GM12878 (cell line): Measurements from ENCODE around the gene PCDHGA2. TPM values are rescaled to one million over a fixed set of nuclear protein-coding genes. Genes with fewer than 3 reads are reported as not detected.

Source experiments
- ATAC-seq: fragments of 200-7000 bp; cut with Tn5 transposase; 3 replicates; pipeline ENCODE4 v1.9.1; 2020; ENCODE audit warnings: mild to moderate bottlenecking, moderate library complexity
- BruUV-seq: library from RNA; stranded (reverse); fragments of 400-500 nt; replicated peaks from 2 replicates; lab custom pipeline; 2021; lab: Mats Ljungman, UMichigan
- CTCF ChIA-PET: fragments of 300-600 bp; sonication (Branson Sonifier 250); formaldehyde crosslinking; extraction: SDS; loops from one replicate; lab custom pipeline; 2021; ENCODE audit warnings: inconsistent platforms; lab: Yijun Ruan, JAX
- POLR2A ChIA-PET: fragments of 350-600 bp; formaldehyde crosslinking; extraction: SDS; loops from one replicate; lab custom pipeline; 2021; ENCODE audit warnings: inconsistent platforms; lab: Charles Lee
- RAD21 ChIA-PET: fragments of 300-600 bp; sonication (Branson Sonifier 250); formaldehyde crosslinking; loops from one replicate; lab custom pipeline; 2023; ENCODE audit warnings: antibody characterized with exemption; ENCODE audit not compliant: unreplicated experiment; lab: Charles Lee
- SMC1A ChIA-PET: fragments of 300-600 bp; sonication (Branson Sonifier 250); formaldehyde crosslinking; loops from one replicate; lab custom pipeline; 2023; ENCODE audit not compliant: unreplicated experiment, uncharacterized antibody; lab: Charles Lee
- DNase-seq: peaks from one replicate; pipeline ENCODE4 v3.0.0-alpha.2; 2011; ENCODE audit warnings: low read depth, low spot score
- FAIRE-seq: peaks from 3 replicates; lab custom pipeline; 2011; peaks lifted over from hg19 to GRCh38; lab: Jason Lieb, UNC
- H2AFZ ChIP-seq: 2 replicates; pipeline ENCODE4 v1.6.0; 2011; ENCODE audit warnings: low read depth, low read length, control low read depth; ENCODE audit not compliant: control insufficient read depth
- H3K27ac ChIP-seq: 2 replicates; pipeline ENCODE4 v1.5.1; 2011; ENCODE audit warnings: control low read depth; ENCODE audit not compliant: control insufficient read depth, insufficient read depth
- H3K27me3 ChIP-seq, 2 experiments: replicated peaks in 1 of 2; 2 replicates each; pipeline versions ENCODE4 v1.6.0 to v1.6.1; 2011; ENCODE audit warnings: low read length in 1 of 2; ENCODE audit not compliant: control insufficient read depth in 2 of 2, insufficient read depth in 2 of 2
- H3K36me3 ChIP-seq, 2 experiments: 2 replicates each; pipeline ENCODE4 v1.5.1; 2011; ENCODE audit warnings: low read length in 1 of 2; ENCODE audit not compliant: control insufficient read depth in 2 of 2, insufficient read depth in 2 of 2
- H3K4me1 ChIP-seq: 2 replicates; pipeline ENCODE4 v1.6.1; 2011; ENCODE audit warnings: mild to moderate bottlenecking, low read length, moderate library complexity, mixed read lengths; ENCODE audit not compliant: control insufficient read depth, insufficient read depth
- H3K4me2 ChIP-seq: 2 replicates; pipeline ENCODE4 v1.6.0; 2011; ENCODE audit warnings: control low read depth; ENCODE audit not compliant: control insufficient read depth, insufficient read depth
- H3K4me3 ChIP-seq: fragments of 200-600 bp; sonication (generic); 2 replicates; pipeline ENCODE4 v1.5.1; 2016
- H3K79me2 ChIP-seq: 2 replicates; pipeline ENCODE4 v1.6.0; 2011; ENCODE audit warnings: low read length; ENCODE audit not compliant: control insufficient read depth, insufficient read depth
- H3K9ac ChIP-seq: 2 replicates; pipeline ENCODE4 v1.8.0; 2011; ENCODE audit warnings: low read length, control low read depth, mixed read lengths; ENCODE audit not compliant: control insufficient read depth, insufficient read depth
- H3K9me3 ChIP-seq: replicated peaks from 3 replicates; pipeline ENCODE4 v1.5.1; 2011; ENCODE audit warnings: mild to moderate bottlenecking, low read length; ENCODE audit not compliant: control insufficient read depth, insufficient read depth
- H4K20me1 ChIP-seq: 2 replicates; pipeline ENCODE4 v1.6.0; 2011; ENCODE audit not compliant: control insufficient read depth, insufficient read depth
- ATF7 ChIP-seq: fragments of 450-650 bp; IDR thresholded peaks from 2 replicates; pipeline ENCODE4 v1.6.1; 2016; ENCODE audit warnings: low read depth, mild to moderate bottlenecking
- CEBPZ ChIP-seq: fragments of 150-350 bp; IDR thresholded peaks from 2 replicates; pipeline ENCODE4 v1.6.1; 2016; ENCODE audit warnings: low read depth, low read length
- ESRRA ChIP-seq: IDR thresholded peaks from 2 replicates; pipeline ENCODE4 v1.6.1; 2012; ENCODE audit warnings: mild to moderate bottlenecking, low read length, improper control_type of control experiment
- IKZF1 ChIP-seq: fragments of 450-650 bp; conservative IDR thresholded peaks from 2 replicates; pipeline ENCODE4 v1.6.1; 2017; ENCODE audit warnings: antibody characterized with exemption, mild to moderate bottlenecking
- KLF5 ChIP-seq: fragments of 450-650 bp; IDR thresholded peaks from 2 replicates; pipeline ENCODE4 v1.6.1; 2014; ENCODE audit warnings: mild to moderate bottlenecking; ENCODE audit not compliant: partially characterized antibody
- MLLT1 ChIP-seq: fragments of 450-650 bp; IDR thresholded peaks from 2 replicates; pipeline ENCODE4 v1.6.1; 2016; ENCODE audit warnings: mild to moderate bottlenecking
- MTA3 ChIP-seq: IDR thresholded peaks from 2 replicates; pipeline ENCODE4 v1.6.1; 2012; ENCODE audit warnings: low read length, inconsistent platforms, borderline replicate concordance
- MXI1 ChIP-seq: fragments of 150-350 bp; IDR thresholded peaks from 2 replicates; pipeline ENCODE4 v1.6.1; 2011; ENCODE audit warnings: low read depth, mild to moderate bottlenecking, inconsistent platforms, low read length, improper control_type of control experiment
- NR2C2 ChIP-seq: IDR thresholded peaks from 2 replicates; pipeline ENCODE4 v1.6.1; 2011; ENCODE audit warnings: borderline replicate concordance, low read depth; ENCODE audit not compliant: control insufficient read depth, insufficient read length
- NRF1 ChIP-seq: conservative IDR thresholded peaks from 2 replicates; pipeline ENCODE4 v1.6.1; 2011; ENCODE audit warnings: mild to moderate bottlenecking, low read depth, low read length, improper control_type of control experiment
- RAD51 ChIP-seq: fragments of 450-650 bp; IDR thresholded peaks from 2 replicates; pipeline ENCODE4 v1.6.1; 2016; ENCODE audit warnings: moderate library complexity, mild to moderate bottlenecking, inconsistent platforms
- SRF ChIP-seq, 2 experiments: IDR thresholded peaks; 2 replicates each; pipeline ENCODE4 v1.6.1; 2011; ENCODE audit warnings: low read depth in 2 of 2, low read length in 2 of 2, mild to moderate bottlenecking in 1 of 2, moderate library complexity in 1 of 2
- TCF7 ChIP-seq: IDR thresholded peaks from 2 replicates; pipeline ENCODE4 v1.6.1; 2014; ENCODE audit warnings: antibody characterized with exemption, borderline replicate concordance
- ZBED1 ChIP-seq: IDR thresholded peaks from 2 replicates; pipeline ENCODE4 v1.6.1; 2016; ENCODE audit warnings: borderline replicate concordance
- ZNF207 ChIP-seq: fragments of 450-650 bp; IDR thresholded peaks from 2 replicates; pipeline ENCODE4 v1.6.1; 2014; ENCODE audit warnings: antibody characterized with exemption, mild to moderate bottlenecking, borderline replicate concordance
- ZNF217 ChIP-seq: fragments of 450-650 bp; IDR thresholded peaks from 2 replicates; pipeline ENCODE4 v1.6.1; 2017; ENCODE audit warnings: antibody characterized with exemption, mild to moderate bottlenecking
- ZSCAN29 ChIP-seq: fragments of 450-650 bp; IDR thresholded peaks from 2 replicates; pipeline ENCODE4 v1.6.1; 2017; ENCODE audit warnings: mild to moderate bottlenecking, moderate library complexity
- ZZZ3 ChIP-seq: IDR thresholded peaks from 2 replicates; pipeline ENCODE4 v1.6.1; 2011; ENCODE audit warnings: low read depth; ENCODE audit not compliant: control insufficient read depth, insufficient read length
- WGBS: methylation state at CpG from one replicate; pipeline ENCODE4 v1.1.6; 2016; ENCODE audit warnings: low lambda C conversion rate; ENCODE audit not compliant: insufficient replicate concordance, insufficient coverage; ENCODE audit errors: missing lambda C conversion rate; 5-methylcytosine and 5-hydroxymethylcytosine counted together
- in situ Hi-C: fragments of 300-500 bp; cut with MboI; formaldehyde crosslinking; loops from 9 replicates; pipeline ENCODE4 v1.14.3; 2018; ENCODE audit warnings: mixed read lengths
- intact Hi-C: fragments of 100-400 bp; cut with micrococcal nuclease; formaldehyde crosslinking; loops from one replicate; pipeline ENCODE4 v1.14.2; 2022; ENCODE audit not compliant: unreplicated experiment
- polyA plus RNA-seq, 11 experiments: library from polyadenylated mRNA; depleted of rRNA in 4 of 11; unstranded in 6 of 11; stranded (reverse) in 5 of 11; fragments of >200 nt; fragmentation: Nextera tagmentation in 4 of 11; fragmentation: Illumina TruSeq in 1 of 11; extraction: Ambion mirVana in 4 of 11; extraction: Trizol in 1 of 11; gene quantifications; 1 replicate in 1 of 11; 2 replicates in 10 of 11; pipeline versions ENCODE4 v1.2.1 to v1.2.3, GENCODE V29; 2011 to 2016; ENCODE audit warnings: inconsistent platforms in 2 of 11, missing spikeins in 2 of 11, low read depth in 1 of 11
- total RNA-seq, 4 experiments: library from RNA; depleted of rRNA in 3 of 4; stranded (reverse); fragments of >200 nt in 3 of 4; fragmentation: Illumina TruSeq in 1 of 4; extraction: Trizol in 1 of 4; gene quantifications; 2 replicates each; pipeline versions ENCODE4 v1.2.1 to v1.2.3, GENCODE V29; 2013 to 2021

Gene PCDHGA2
- total and polyA plus RNA-seq, 10 of the 15 experiments (the other 5 are each of a cell fraction or from before 2014, with no cell fraction given): 0.03 to 0.11 (median 0.05) TPM; not detected in 4

- H3K4me2 ChIP-seq: no peak overlapping the region
- WGBS: 95% methylated on average over 1 of the region's 1 CpG
- H3K27me3 ChIP-seq: no peaks in the 10 kb centered on the region
- no peaks in the 10 kb centered on the region for H3K4me1 ChIP-seq
- H4K20me1 ChIP-seq: no peaks in the 10 kb centered on the region
- H3K36me3 ChIP-seq: no peaks in the 10 kb centered on the region
- no peak for TF ChIP-seq KLF5
- TF ChIP-seq MTA3: no peak
- no peak for TF ChIP-seq ATF7
- TF ChIP-seq ZZZ3: no peak
- no peak for TF ChIP-seq TCF7
- TF ChIP-seq RAD51: no peak
- TF ChIP-seq IKZF1: no peak
- no peak for TF ChIP-seq NR2C2
- TF ChIP-seq SRF (IDR thresholded peaks at IDR 0.05; ENCODE audit: low read depth in 2 of 2, low read length in 2 of 2): no peak
- TF ChIP-seq CEBPZ: no peak
- no peak for TF ChIP-seq ZNF207
- no peak for TF ChIP-seq ZBED1
- no peak for TF ChIP-seq ZSCAN29
- no peak for TF ChIP-seq ZNF217
- TF ChIP-seq NRF1: no peak
- no peak for TF ChIP-seq ESRRA
- TF ChIP-seq MXI1: no peak
- TF ChIP-seq MLLT1: no peak
- POLR2A ChIA-PET: no interaction called here
- H3K9ac ChIP-seq: no peak overlapping the region
- BruUV-seq: no TSS peak
- RAD21 ChIA-PET: no interaction called here
- no peaks in the 10 kb centered on the region for H3K79me2 ChIP-seq
- CTCF ChIA-PET: no interaction called here
- H3K9me3 ChIP-seq: peaks cover 5% of the 10 kb centered on the region
- SMC1A ChIA-PET: no interaction called here
- intact Hi-C loops: no loop called here
- in situ Hi-C loops: no loop called here
- no peak overlapping the region for H3K4me3 ChIP-seq
- no peak overlapping the region for H2AFZ ChIP-seq
- FAIRE-seq (no peak), DNase-seq (no peak), ATAC-seq (no peak)
- no peak overlapping the region for H3K27ac ChIP-seq
Observed at GRCh38 chr5:141306630-141307029, 31.9 kb upstream of the PCDHGA2 start.
